ENCODE measurements around the gene VCAM1. TPM values are rescaled to one million over a fixed set of nuclear protein-coding genes. Genes with fewer than 3 reads are reported as not detected.
"Not testable (repeated sequence)": the region's sequence is repeated elsewhere in the genome, so short reads cannot be mapped to it uniquely, and the experiment has no call there.

Gene VCAM1
- total and polyA plus RNA-seq, 9 donors = 19.0 to 91.4 (median 32.1) TPM

- no peak overlapping the region for H3K4me3 ChIP-seq
- H3K27ac ChIP-seq = no peak overlapping the region
- TF ChIP-seq, protein P1, sequence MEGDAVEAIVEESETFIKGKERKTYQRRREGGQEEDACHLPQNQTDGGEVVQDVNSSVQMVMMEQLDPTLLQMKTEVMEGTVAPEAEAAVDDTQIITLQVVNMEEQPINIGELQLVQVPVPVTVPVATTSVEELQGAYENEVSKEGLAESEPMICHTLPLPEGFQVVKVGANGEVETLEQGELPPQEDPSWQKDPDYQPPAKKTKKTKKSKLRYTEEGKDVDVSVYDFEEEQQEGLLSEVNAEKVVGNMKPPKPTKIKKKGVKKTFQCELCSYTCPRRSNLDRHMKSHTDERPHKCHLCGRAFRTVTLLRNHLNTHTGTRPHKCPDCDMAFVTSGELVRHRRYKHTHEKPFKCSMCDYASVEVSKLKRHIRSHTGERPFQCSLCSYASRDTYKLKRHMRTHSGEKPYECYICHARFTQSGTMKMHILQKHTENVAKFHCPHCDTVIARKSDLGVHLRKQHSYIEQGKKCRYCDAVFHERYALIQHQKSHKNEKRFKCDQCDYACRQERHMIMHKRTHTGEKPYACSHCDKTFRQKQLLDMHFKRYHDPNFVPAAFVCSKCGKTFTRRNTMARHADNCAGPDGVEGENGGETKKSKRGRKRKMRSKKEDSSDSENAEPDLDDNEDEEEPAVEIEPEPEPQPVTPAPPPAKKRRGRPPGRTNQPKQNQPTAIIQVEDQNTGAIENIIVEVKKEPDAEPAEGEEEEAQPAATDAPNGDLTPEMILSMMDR (IDR thresholded peaks at IDR 0.05) = no peak
- TF ChIP-seq EP300 (IDR thresholded peaks at IDR 0.05) (no peak), POLR2A (IDR thresholded peaks at IDR 0.05) (no peak)
- H3K27me3 ChIP-seq = no peaks in the 10 kb centered on the region
- intact Hi-C loops (cut with DNase I) = no loop called here
- H3K9me3 ChIP-seq = no peaks in the 10 kb centered on the region
- H3K4me1 ChIP-seq (ENCODE audit: insufficient read depth) = peaks cover 1% of the 10 kb centered on the region
- DNase-seq = no peak
- H3K36me3 ChIP-seq = no peaks in the 10 kb centered on the region
Measured at GRCh38 chr1:100780814-100781213, 61.3 kb downstream of the VCAM1 start.

DNA sequence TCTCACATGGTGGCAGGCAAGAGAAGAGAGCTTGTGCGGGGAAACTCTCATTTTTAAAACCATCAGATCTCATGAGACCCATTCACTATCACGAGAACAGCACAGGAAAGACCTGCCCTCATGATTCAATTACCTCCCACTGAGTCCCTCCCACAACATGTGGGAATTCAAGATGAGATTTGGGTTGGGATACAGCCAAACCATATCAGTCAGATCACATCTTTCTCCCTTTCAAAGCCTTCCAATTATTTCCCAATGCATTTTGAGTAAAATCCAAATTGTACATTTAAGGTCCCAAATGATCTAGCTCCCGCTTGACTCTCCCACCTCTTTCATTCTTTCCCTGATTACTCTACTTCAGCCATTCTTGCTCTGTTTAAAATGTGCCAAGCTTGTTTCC, 62.2 kb downstream of the VCAM1 start:
- intact Hi-C loops (cut with DNase I); H3K4me3 ChIP-seq; H3K9me3 ChIP-seq; H3K36me3 ChIP-seq; DNase-seq; H3K27me3 ChIP-seq; H3K27ac ChIP-seq; H3K4me1 ChIP-seq (ENCODE audit: insufficient read depth): not testable (repeated sequence)
- 85 to 92% (median 90%) methylated on average over 3 of the region's 3 CpGs for WGBS, 3 donors

DNA sequence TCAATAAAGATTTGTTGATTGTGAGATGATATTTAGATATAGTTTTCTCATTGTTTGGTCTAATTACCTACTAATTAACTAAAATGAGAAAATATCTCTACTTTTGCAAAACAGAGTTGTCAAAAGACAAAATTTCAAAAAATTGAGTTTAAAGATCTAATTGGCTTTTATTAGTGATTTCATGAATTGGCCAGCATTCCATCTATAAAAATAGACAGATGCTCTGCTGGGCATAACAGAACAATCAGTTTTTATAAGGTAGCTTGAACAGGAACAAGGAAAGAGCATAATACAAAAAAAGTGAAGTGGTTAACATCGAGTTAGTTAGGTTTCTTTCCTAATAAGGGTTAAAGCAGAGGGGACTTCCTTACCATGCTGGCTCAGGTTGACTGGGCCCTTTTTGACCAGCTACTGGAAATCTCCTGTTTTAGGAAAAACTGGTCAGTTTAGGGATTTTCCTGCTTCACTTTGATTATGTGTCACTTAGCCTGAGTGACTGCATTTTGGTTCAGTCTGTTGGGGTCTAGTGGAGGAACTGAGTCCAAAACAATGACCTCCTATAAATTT, 63.0 kb downstream of the VCAM1 start:
- no peak overlapping the region for H3K4me3 ChIP-seq
- DNase-seq = no peak
- H3K9me3 ChIP-seq = no peaks in the 10 kb centered on the region
- no peaks in the 10 kb centered on the region for H3K27me3 ChIP-seq
- 88 to 92% (median 90%) methylated on average over 1 of the region's 1 CpG for WGBS, 3 donors
- intact Hi-C loops (cut with DNase I) = no loop called here
- no peaks in the 10 kb centered on the region for H3K36me3 ChIP-seq
- H3K4me1 ChIP-seq (ENCODE audit: insufficient read depth) = peaks cover 3% of the 10 kb centered on the region
- TF ChIP-seq POLR2A (IDR thresholded peaks at IDR 0.05) (no peak), EP300 (IDR thresholded peaks at IDR 0.05) (no peak)
- TF ChIP-seq, protein P1 (IDR thresholded peaks at IDR 0.05) = no peak
- no peak overlapping the region for H3K27ac ChIP-seq

DNA sequence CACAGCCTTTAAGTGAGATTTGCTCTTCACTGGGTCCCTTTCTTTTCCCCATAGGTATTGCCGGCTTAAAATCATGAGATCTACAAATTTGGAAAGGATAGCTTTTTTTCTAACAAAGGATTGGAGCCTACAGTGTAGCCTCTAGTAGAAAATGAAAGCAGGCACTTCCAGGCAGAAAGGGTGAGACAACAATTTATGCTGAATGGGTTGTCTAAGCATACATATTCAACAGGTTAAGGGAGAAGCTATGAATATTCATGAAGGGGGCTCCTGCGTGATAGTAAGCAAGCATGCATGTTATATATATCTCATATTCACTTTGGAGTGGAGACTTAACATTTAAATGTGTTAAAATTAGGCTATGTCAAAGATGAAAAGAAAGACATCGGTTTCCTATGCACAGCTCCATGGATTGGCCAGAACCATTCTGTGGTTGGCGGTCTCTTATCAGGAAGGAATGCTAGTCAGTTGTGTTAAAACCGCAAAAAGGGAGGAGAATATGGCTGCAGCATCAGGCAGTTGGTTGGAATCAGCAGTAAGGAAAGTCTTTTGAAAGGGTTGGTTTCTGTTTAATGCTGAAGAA, 66.0 kb downstream of the VCAM1 start:
- TF ChIP-seq EP300 (IDR thresholded peaks at IDR 0.05) = no peak
- TF ChIP-seq, protein P1 (IDR thresholded peaks at IDR 0.05) = no peak
- no peak for TF ChIP-seq POLR2A (IDR thresholded peaks at IDR 0.05)
- 19 to 25% (median 23%) methylated on average over 5 of the region's 5 CpGs for WGBS, 3 donors
- Histone ChIP-seq H3K27me3 (no peaks in the 10 kb centered on the region), H3K4me1 (ENCODE audit: insufficient read depth) (peaks cover 3% of the 10 kb centered on the region), H3K36me3 (no peaks in the 10 kb centered on the region), H3K4me3 (no peak overlapping the region), H3K27ac (no peak overlapping the region), H3K9me3 (no peaks in the 10 kb centered on the region)
- no peak for DNase-seq
- intact Hi-C loops (cut with DNase I) = no loop called here

DNA sequence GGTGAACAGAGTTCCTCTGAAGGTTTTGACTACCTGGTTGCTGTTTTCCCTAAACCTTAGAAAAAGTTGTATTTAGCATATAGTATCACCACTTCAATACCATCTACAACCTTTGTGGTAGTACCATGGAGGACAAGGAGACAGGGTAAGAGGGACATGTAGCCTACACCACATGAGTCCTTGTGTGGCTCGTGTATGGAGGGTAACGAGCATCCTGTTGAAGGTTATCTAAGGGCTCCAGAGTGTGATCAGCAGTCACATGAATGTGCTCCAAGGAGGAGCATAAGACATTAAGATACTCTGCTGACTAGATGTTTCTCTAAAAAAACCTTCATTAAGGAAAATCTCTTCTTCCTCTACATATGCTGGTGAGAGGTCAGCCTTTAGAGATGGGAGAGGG, 67.3 kb downstream of the VCAM1 start:
- Histone ChIP-seq H3K36me3 (no peaks in the 10 kb centered on the region), H3K4me1 (ENCODE audit: insufficient read depth) (peaks cover 3% of the 10 kb centered on the region), H3K4me3 (no peak overlapping the region), H3K9me3 (no peaks in the 10 kb centered on the region), H3K27me3 (no peaks in the 10 kb centered on the region), H3K27ac (no peak overlapping the region)
- DNase-seq = no peak
- TF ChIP-seq, protein P1 (IDR thresholded peaks at IDR 0.05) = no peak
- no peak for TF ChIP-seq EP300 (IDR thresholded peaks at IDR 0.05)
- TF ChIP-seq POLR2A (IDR thresholded peaks at IDR 0.05) = no peak
- WGBS, 3 donors = 87 to 94% (median 88%) methylated on average over 2 of the region's 2 CpGs
- intact Hi-C loops (cut with DNase I) = no loop called here
